Mucosa of gallbladder (tissue), 1 donor: ENCODE results near the gene RASAL1. TPM values are rescaled to one million over a fixed set of nuclear protein-coding genes. Genes with fewer than 3 reads are reported as not detected.
A peak's percentile ranks its signal among the peaks of the same experiment; 100 is the strongest.

Experiments used
- DNase-seq: peaks from one replicate; pipeline ENCODE4 v3.0.0-alpha.2; 2020; ENCODE audit warnings: low spot score
- total RNA-seq: library from RNA; stranded (reverse); gene quantifications from one replicate; pipeline ENCODE4 v1.2.1, GENCODE V29; 2021
- donor health status: DM: no; HTN: no; CAD: no.

Gene RASAL1
- total RNA-seq, 1 donor from 2014 or later, result 0.92 TPM

DNA sequence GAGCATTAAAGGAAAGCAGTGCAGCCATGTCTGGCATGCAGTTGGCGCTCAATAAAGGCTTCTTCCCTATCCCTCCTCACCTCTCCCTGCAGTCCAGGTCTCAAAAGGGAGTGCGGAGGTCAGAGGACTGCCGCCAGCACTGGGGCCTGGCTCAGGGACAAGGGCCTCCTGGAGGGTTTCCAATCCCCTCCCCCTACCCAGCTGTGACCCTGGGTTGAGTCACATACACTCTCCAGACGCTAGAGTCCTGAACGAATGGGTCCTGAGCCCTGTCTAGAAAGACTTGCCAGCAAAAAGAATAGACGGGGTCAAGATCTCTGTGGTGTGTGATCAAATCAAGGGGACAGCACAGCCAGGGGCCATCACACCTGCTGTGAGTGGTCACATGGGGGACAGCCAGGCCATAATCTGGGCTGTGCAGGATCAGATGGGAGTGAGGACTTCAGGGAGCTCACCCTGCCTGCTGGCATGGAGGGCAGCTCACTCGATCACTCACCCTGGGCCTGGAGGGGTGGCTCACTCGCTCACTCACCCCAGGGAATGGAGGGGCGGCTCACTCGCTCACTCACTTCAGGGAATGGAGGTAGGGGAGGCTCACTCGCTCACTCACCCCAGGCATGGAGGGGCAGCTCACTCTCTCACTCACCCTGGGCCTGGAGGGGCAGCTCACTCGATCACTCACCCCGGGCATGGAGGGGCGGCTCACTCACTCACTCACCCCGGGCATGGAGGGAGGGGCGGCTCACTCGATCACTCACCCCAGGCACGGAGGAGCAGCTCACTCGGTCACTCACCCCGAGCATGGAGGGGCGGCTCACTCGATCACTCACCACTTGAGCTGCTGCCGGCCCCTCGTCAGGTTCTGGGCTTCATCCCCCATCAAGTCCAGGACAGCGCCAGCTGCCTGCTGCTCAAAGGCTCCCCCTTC is 26.8 kb upstream of the RASAL1 start:
- no peak for DNase-seq

DNA sequence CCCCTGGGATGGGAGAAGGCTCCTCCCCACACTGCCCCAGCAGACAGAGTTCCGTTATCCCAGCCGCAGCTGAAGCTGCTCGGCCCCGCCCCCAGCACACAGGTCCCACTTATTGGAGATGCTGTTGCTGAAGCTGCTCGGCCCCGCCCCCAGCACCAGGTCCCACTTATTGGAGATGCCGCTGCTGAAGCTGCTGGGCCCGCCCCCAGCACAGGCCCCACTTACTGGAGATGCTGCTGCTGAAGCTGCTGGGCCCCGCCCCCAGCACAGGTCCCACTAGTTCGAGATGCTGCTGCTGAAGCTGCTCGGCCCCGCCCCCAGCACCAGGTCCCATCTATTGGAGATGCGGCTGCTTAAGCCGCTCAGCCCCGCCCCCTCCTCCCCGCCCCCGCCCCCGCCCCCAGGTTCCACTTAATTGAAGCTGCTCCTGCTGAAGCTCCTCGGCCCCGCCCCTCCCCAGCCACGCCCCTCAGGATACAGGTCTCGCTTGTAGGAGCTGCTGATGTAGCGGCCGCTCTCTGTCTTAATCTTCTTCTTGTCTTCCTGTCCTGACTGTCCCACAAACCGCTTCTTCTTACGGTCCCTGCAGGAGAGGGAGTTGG is 26.0 kb upstream of the RASAL1 start:
- no peak for DNase-seq

DNA sequence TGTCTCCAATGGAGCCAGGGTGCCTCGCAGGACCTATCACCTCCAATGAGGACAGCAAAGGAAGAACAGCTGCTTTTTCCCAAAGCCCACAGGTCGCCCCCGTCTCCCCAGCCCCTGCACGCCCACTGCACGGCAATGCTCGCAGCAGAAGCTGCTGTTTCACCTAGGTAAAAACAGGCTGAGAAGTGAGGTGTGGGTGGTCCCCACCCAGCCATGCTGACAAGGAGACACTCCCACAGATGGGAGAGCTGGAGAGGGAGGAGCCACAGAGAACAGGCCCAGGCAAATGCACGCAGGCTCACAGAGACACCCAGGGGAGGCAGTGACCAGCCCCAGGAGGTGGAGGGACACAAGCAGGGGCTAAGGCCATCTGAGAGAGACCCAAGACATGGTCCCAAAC is 24.4 kb upstream of the RASAL1 start:
- no peak for DNase-seq

DNA sequence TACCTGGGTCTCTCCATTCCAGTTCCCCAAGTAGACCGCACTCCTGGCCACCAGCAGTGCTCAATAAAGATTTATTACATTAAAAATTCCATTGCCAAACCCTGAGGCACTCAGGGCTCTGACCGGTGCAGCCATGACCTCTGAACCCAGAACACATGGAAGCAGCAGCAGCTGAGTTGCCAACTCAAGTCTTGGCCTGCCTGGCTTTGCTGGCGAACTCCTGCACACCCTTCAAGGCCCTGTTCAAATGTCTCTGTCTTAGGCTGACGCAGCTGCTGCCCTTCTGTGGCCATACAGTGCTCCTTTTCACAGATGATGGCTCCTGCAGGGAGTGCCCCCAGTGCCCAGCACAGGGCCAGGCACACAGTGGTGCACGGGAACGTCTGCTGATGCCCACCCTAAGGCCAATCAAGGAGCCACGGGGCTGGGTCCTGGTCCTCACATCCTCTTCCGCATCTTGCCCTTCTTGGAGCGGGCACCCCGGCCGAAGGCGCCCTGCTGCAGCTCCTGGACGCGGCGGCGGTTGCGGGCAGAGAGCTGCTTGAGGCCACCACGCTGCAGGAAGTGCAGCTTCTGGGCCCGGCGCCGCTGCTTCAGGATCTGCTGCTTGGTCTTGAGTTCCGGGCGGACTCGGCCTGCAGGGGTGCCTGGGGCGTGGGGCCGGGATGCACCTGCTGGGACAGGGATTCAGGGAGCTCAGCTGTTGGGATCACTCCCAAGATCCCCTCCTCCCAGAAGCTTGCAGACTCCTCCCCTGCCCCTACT is 23.1 kb upstream of the RASAL1 start:
- no peak for DNase-seq

DNA sequence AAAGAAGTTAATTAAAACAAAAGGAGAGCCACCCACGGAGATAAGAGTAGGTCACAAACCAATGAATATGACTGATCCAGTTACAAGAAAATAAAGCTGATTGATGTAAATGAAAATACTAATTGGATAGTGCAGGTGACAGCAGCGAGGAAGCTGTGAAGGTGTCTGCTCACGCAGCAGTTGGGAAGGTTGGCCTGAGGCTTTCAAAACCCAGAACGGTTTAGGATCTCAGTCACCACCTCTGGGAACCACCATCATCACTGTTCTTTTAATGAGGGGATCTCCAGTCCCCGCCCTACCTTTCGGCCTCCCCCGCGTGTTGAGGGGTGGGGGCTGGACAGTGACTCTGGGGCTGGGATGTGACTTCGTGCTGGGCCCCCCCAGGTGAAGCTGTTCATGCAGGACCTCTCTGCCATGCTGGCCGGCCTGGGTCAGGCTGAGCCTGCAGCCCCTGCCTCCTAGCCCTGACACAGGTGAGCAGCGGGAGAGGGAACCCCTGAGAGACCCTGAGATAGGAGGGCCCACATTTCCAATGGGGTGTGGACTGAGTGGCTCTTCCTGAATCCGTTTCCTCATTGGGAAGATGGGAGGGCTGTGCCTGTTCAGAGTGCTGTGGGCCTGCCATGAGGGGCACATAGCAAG is 21.8 kb upstream of the RASAL1 start:
- no peak for DNase-seq

DNA sequence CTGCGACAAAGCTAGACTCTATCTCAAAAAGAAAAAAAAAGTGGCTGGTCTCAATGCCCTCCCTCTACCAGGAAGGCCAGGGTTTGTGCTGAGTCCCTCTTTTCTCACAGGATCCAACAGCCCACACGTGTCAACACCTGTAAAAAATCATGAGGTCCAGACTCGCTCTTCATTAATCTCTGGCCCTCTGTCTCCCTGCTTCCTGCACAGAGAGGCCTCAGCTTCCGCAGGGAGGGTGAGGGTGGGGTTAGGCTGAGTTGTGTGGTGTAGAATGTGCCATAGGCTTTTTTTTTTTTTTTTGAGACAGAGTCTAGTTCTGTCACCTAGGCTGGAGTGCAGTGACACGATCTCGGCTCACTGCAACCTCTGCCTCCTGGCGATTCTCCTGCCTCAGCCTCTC is 20.1 kb upstream of the RASAL1 start:
- no peak for DNase-seq

DNA sequence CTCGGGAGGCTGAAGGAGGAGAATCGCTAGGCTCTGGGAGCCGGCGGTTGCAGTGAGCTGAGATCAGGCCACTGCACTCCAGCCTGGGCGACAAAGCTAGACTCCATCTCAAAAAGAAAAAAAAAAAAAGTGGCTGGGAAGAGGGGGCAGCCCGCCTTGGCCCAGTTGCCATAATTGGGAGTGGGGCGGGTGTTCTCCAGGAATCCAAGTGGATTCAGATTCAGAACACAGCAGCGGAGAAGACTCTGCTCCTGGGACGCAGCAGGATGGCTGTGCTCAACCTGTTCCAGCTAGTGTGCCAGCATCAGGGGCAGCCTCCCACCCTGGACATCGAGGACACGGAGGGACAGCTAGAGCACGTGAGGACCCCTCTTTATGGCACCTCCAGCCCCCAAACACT is 19.5 kb upstream of the RASAL1 start:
- no peak for DNase-seq

DNA sequence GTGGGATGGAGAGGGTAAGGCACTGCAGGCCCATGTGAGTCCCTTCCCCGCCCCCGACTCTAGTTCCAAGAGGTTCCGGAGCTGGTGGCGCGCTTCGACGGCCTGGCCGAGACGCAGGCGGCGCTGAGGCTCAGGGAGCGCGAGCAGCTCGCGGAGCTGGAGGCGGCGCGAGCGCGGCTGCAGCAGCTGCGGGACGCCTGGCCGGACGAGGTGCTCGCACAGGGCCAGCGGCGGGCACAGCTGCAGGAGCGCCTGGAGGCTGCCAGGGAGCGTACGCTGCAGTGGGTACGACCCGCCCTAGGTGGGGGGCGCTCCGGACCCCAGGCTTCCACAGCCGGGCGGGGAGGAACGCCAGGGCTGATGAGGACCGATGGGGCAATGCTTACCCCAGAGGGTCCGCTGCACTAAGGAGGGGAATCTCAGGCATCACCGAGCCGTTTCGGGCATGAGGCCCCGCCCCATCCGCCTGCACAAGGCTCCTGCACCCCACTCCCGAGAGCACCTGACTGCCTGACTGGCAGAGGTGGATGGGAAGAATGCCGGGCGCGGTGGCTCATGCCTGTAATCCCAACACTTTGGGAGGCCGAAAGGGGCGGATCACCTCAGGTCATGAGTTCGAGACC is 18.9 kb upstream of the RASAL1 start:
- DNase-seq, result no peak

DNA sequence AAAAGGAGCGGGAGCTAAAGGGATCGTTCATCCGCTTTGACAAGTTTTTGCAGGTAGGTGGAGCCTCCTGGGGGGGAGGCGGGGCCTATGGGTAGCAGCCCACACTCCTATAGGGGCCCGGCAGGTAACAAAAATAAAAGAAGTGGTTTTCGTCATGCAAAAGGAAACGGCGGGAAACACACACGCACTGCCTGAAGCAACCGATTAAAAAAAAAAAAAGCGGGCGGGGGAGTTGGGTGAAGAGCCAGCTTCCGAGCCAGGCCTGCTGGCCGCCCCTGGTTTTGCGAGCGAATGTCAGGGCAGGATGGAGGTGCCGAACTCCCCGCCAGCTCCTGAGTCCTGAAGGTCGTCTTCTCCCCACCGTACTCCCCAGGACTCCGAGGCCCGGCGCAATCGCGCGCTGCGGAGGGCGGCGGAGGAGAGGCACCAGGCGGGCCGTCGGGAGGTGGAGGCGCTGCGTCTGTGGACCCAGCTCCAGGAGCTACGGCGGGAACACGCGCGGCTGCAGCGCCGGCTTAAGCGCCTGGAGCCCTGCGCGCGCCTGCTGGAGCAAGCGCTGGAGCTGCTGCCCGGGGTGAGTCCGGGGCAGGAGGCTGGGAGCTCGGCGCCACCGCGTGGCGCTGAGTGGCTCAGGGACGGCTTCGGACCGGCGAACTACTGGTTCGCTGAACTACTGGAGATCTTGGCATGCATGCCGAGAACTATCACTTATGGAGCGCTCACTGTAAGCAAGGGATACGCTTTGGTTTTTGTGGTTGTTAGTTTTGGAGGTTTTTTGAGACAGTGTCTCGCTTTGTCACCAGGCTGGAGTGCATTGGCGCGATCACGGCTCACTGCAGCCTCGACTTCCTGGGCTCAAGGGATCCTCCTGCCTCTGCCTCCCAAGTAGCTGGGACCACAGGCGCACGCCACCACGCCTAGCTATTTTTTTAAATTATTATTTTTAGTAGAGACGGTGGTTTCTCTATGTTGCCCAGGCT is 17.6 kb upstream of the RASAL1 start:
- peak; percentile 69 for DNase-seq

DNA sequence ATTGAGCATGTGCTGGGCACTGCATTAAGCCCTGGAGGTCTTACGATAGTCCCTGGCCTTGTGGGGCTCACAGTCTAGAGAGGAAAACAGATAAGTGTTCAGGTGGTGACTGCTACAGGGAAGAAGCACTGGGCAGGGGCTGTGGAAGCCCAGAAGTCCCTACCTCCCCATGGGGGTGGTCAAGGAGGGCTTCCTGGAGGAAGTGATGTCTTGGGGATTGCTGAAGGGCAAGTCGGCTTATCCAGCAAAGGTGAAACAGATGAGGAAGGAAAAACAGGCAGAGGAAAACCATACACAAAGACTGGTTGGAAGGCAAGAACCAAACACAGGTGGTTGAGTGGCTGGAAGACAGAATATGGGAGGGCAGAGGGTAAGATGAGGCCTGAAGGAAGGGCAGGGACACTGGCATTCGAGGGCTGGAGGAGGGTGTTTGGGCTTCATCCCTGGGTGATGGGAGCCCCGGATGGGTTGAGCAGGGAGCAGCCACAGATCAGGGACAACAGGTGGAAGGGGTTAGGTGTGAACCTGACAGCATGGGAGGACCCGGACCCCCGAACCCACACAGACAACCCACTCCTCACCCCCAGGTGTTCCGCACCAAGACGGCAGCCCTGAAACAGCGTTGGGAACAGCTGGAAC is 16.8 kb upstream of the RASAL1 start:
- DNase-seq, result no peak

DNA sequence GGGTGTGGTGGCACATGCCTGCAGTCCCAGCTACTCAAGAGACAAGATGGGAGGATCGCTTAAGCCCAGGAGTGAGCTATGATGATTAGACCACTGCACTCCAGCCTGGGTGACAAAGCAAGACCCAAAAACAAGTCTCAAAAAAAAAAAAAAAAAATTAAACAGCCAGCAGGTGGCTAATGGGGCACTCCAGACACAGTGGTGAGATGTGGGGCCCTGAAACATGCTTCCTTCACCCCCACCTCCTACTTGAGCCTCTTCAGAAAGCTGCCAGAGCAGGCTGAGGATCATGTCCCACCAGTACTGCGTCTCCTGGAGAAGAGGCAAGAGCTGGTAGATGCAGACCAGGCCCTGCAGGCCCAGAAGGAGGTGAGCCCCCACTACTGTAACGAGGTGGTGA is 16.1 kb upstream of the RASAL1 start:
- no peak for DNase-seq

DNA sequence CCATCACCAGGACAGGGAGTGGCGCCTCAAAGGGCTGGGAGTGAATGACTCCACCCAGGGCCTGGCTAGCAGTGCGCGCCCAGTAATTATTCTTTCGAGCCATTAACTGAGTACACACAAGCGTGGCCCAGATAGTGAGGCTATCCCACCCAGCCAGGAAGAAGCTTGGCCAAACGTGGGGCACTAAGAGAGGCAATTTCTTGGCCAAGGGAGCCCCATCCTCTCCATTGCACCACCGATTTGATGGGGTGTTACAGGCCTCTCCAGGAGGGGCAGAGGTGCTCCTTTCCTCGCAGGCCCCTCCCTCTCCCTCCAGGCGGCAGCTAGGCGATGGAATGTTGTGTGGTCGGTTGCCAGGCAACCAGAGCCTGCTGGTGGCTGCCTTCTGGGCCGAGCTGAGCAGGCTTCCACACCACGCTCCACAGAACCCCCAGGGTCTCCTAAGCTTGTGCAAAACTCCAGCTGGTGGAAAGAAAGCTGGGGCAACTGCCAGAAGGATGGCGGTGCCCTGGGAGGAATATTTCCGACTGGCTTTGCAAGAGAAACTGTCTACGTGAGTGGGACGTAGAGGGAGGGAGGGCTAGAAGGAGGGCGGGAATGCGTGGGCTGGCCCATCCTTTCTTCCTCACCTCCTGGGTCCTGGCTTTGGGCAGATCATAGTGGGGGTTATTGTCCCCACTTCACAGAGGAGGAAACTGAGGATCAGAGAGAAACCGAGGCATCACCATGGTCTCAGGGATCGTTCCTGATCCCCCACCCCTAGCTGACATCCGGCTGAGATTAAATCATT is 14.0 kb upstream of the RASAL1 start, which contains the start of gene CFAP73:
Gene CFAP73, plus strand, starts transcription at position 364 of the 790 bp plus-strand sequence. Its CDS starts 134 bp downstream, at position 498.
- peak; percentile 50 for DNase-seq

DNA sequence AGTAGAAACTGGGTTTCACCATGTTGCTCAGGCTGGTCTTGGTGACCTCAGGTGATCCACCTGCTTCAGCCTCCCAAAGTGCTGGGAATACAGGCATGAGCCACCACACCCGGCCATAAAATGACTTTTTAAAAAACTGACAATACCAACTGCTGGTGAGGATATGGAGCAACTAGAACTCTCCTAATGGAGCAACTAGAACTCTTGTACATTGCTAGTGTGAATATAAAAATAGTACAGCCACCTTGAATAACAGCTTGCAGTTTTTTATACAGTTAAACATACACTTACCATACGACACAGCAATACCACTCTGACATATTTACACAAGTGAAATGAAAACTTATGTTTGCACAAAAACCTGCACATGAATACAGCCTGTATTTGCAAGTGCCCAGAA is 11.4 kb upstream of the RASAL1 start:
- DNase-seq, result no peak

DNA sequence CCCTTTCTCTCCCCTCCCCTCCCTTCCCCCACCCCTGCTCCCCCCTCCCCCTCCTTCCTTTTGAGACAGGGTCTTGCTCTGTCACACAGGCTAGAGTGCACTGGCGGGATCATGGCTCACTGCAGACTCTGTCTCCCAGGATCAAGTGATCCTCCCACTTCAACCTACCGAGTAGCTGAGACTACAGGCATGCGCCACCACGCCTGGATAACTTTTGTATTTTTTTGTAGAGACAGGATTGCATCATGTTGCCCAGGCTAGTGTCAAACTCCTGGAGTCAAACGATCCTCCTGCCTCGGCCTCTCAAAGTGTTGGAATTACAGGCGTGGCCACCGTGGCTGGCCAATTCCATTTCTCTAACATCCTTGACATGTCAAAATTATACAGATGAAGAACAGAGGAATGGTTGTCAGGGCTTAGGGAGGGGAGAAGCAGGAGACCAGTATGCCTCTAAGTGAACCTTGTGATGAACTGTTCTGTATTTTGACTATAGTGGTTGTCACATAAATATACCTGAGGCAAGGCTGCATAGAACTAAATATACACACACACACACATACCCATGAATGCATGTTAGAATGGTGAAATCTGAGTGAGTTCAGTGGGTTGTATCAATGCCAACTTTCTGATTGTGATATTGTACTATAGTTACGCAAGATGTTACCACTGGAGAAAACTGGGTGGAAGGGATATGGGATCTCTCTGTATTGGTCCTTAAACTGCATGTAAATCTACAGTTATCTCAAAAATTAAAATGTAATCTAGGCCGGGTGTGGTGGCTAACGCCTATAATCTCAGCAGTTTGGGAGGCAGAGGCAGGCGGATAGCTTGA is 10.4 kb upstream of the RASAL1 start:
- DNase-seq, result no peak

DNA sequence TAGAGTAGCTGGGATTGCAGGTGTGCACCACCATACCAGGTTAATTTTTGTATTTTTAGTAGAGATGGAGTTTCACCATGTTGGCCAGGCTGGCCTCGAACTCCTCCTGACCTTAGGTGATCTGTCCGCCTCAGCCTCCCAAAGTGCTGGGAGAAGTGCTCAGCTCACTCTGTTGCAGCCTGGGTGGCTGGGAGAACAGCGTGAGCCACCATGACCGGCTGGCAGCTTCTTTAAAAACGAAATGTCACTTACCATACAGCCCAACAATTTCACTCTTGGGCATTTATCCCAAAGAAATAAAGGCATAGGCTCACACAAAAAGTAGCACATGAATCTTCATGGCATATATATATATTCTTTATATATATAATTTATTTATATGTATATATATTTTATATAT is 9.2 kb upstream of the RASAL1 start:
- DNase-seq, result no peak

DNA sequence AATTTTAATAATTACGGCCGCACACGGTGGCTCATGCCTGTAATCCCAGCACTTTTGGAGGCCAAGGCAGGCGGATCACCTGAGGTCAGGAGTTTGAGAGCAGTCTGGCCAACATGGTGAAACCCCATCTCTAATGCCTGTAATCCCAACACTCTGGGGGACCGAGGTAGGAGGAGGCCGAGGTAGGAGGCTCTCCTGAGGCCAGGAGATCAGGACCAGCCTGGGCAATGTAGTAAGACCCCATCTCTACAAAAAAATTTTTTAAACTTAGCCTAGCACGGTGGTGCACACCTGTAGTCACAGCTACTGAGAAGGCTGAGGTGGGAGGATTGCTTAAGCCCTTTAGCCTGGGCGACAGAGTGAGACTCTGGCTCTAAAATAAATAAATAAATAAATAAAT is 8.4 kb upstream of the RASAL1 start:
- DNase-seq, result no peak

DNA sequence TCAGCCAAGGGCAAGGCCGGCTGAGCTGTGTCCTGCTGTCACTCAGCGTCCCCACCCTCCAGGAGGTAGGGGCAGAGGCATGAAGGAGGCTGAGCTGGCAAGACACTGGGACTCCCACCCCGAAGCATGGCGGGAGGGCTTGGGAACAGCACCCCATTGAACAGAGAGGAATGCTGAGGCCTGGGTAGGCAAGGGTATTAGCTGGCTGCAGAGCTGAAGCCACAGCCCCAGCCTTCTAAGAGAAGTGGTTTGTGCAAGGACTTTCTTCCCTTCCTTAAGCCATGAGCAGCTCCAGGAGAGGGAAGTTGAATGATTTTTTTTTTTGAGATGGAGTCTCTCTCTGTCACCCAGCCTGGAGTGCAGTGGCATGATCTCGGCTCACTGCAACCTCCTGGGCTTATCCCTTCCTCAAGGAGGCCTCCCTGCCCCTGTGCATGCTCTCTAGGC is 7.3 kb upstream of the RASAL1 start:
- DNase-seq, result no peak
